ENCODE results near the gene NPC1.

The NPC1 gene

DNA sequence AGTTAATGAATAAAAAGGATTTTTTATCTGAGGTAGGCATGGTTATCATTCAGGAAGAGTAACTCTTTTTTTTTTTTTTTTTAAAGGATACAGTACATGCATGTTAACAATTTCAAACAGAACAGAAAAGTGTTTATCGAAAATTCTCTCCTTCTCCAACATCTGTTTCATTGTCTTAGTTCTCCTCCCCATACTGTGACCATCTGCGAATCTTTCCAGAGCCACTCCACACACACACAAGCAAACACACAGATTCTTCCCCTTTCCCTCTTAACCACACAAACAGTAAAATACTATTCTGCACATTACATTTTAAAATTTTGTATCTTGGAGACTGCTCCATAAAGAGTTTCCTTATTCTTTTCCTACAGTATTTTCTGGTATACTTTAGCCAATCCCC lies 38.0 kb downstream of the NPC1 start:
- no peak for DNase-seq (ENCODE audit: low spot score)

DNA sequence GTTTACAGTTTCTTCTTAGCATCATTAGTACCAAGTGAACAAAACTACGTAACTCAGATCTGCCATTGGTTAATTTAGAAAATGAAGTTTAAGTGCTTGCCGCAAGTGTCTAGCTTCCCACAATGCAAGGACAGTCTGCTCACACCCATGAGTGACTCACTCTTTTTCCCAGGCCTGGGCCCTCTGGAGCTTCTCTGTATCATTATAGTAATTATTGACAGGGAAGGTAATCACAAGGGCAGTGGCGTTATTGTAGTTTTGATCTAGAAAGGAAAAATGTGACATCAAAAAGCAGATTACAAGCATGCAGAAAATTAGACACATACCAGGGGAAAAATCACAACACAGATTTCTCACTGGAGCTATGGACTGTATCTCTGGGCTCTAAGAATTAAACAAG lies 38.5 kb downstream of the NPC1 start:
- no peak for DNase-seq (ENCODE audit: low spot score)

DNA sequence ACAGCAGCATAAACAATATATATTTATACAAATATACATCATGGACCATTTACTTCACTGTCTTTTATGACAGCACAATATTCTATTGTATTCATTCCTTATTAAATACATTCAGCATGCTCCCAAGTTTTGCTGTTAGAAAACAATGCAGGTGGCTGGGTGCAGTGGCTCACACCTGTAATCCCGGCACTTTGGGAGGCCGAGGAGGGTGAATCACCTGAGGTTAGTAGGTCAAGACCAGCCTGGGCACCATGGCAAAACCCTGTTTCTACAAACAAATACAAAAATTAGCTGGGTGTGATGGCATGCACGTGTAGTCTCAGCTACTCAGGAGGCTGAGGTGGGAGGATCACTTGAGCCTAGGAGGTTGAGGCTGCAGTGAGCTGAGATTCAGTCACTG lies 39.0 kb downstream of the NPC1 start:
- DNase-seq (ENCODE audit: low spot score), result no peak

DNA sequence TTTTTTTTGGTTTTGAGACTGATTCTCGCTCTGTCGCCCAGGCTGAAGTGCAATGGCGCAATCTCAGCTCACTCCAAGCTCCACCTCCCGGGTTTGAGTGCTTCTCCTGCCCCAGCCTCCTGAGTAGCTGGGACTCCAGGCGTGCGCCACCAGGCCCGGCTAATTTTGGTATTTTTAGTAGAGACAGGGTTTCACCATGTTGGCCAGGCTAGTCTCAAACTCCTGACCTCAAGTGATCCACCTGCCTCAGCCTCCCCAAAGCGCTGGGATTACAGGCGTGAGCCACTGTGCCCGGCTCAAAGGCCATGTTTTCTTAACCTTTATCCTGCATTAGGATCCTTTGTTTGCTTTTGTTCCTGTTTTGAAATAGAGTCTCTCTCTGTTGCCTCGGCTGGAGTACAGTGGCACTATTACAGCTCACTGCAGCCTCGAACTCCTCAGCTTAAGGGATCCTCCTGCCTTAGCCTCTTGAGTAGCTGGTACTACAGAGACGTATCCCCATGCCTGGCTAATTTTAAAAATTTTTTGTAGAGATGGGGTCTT lies 41.0 kb downstream of the NPC1 start:
- no peak for DNase-seq (ENCODE audit: low spot score)

DNA sequence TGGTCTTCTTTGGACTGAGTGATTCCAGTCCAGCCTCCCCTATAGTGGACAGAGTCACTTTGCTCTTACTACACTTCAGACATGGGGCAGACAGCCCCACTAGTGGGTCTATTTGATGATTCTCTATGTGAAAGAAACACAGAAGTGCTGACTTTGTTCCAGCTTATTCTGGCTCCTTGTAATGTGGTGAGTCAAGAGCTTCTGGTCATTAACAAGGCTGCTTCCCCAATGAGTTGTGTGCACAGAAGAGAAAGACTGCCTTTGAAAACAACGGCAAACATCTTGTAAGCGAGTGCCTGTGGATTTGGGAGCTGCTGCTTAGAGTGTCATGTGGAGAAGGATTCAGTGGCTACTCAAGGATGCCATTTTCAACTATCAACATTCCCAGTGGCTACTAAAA lies 43.8 kb downstream of the NPC1 start:
- no peak for DNase-seq (ENCODE audit: low spot score)

DNA sequence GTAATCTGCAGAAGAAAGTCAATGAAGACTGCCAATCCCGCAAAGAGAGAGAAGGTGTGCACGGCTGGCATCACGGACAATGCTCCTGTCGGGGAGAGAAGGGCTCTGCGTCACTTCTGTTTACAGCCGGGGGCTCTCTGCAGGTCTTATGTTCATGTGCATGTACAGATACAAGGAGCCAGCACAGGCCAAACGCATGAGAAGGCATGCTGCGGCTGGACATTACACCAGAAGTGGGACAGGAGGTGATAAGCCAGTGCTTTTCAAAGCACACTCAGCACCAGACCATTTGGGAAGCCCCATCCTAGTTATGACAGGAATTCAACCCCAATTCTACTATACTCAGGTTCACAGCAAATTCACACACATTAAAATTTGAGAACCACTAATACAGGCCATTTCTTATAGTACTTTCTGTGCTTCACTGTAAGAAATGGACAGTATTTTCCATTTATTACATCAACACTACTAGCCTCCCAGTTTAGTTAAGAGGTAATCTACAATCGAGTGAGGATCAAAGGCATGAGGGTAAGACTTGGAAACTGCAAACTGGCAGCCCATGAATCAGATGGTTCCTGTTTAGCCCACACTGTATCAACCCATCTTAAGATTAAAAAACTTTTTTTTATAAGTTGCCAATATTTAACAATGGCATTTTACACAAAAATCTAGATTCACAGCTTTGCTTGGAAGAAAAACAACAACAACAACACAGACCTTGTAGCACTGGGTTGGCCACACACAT lies 44.8 kb downstream of the NPC1 start:
- DNase-seq (ENCODE audit: low spot score), result no peak

DNA sequence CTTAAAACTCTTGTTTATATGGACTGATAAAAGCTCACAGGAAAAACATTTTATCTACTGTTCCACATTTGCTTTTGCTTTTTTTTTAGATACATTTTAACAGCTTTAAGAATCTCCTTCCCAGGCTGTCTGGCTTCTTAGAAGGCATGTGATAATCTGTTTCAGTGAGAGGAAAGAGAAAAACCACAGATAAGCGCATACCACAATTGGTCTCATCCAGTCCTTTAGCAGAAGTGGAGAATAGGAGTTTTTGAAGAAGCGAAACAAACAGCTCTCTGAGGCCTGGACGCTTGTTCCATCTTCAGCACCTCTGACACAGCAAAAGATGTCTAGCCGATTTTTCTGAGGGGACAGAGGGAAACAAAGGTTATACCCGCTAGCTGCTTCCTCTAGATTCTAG lies 45.4 kb downstream of the NPC1 start:
- DNase-seq (ENCODE audit: low spot score), result no peak

DNA sequence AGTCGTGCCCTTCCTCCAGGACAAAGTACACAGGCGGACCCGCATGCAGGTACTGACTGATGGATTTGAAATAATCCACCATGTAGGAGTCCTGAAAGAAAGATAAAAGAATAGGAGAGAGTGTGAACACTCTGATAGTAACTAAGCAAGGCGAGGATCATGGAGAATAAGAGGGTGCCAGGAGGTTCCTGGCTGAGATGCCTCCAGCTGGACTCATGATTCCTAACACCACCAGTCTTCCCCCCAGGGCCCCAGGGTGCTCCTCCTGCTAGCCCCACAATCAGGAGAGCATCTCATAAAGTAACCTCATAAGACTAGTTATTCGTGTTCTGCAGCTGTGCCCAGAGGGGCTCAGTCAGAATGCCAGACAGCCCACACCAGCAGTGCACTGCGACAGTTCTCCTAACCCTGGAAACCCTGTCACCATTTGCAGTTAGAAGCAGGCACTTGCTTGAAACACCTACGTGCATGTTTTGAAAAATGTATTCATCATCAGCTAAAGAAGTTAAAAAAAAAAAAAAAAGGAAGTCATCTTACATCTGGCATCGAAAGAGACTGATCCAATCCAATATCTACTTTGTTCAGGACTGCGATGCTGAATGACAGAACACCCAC lies 46.3 kb downstream of the NPC1 start:
- no peak for DNase-seq (ENCODE audit: low spot score)

DNA sequence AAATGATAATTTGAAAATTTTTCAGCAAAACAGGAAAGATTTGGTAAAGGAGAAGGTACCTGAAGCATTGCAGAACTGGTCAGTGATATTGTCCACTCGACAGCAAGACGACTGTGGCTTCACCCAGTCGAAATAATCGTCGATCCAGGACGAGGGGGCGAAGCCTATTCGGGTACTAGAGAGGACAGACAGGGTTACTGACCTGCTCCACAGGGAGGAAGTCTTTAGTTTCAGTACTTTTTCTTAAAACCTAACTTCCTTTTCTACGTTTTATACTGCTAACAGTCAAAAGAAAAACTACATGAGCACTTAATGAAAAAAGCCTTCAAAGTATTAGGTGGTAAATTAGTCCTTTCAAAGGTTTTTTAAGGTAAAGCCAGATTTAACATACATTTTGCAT lies 47.0 kb downstream of the NPC1 start:
- no peak for DNase-seq (ENCODE audit: low spot score)

DNA sequence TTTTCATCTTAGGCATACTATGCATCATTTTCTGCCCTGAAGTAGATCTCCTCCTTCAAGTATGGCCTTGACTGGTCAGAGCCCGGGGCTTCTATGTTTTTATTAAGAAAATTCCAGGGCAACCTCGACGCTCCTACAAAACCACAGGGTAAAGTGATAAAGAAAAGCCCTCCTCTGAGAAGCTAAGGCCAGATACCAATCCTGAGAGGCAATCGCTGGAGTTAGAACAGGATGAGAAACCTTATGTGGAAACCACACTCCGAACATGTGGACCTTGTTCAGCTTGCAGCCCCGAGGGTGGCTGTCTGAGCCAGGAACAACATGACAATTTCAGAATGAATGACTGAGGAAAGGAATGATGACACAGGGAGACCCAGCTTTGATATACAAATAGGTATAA lies 47.4 kb downstream of the NPC1 start:
- no peak for DNase-seq (ENCODE audit: low spot score)

DNA sequence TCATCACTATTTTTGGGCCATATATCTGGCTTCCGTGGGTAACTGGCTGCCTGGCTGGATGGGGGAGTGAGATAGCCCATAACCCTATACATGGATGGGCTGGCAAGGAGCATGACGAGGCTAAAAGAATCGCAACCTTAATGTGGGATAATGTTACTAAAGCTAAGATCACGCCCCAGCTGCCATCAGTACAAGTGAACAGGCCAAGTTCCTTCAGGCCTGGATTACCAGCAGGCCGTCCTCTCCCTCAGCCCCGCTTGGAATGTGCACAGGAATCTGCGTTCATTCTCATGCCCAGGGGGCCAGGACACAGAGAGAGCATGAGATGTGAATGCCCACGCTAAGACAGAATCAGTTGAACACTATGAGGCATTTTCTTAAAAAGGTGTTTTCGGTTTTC lies 48.3 kb downstream of the NPC1 start:
- no peak for DNase-seq (ENCODE audit: low spot score)

DNA sequence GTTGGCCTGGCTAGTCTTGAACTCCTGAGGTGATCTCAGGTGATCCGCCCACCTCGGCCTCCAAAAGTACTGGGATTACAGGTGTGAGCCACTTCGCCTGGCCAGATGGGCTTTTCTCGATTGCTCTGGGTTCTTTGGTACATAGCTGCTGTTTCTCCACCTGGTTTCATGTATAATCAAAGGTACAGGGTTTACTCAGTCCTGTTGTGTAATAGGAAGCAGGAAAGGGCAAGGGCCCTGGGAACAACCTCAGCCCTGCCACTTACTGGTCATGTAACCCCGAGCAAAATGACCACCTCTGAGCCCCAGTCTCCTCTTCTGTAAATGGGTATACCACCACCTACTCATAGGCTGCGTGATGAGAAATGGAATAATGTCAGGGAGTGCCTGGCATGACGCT lies 49.0 kb downstream of the NPC1 start:
- no peak for DNase-seq (ENCODE audit: low spot score)

DNA sequence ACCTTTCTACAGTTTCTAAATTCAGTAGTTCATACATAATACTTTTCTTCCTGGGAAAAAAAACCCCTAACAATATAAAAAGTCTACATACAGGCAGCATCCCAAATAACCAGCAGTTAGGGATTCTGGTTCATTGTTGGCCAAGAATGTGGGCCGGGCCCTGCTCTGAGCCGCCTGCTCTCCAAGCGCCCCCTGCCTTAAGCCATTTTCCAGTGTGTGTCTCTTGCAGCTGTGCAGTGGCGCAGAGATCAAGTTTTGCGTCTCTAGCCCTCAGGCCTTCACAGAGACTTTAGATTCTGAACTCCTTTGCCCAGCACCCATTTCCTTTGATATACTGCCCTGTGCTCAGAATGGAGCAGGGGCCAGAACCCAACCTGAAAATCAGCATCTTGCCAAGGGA lies 50.1 kb downstream of the NPC1 start:
- DNase-seq (ENCODE audit: low spot score), result no peak

DNA sequence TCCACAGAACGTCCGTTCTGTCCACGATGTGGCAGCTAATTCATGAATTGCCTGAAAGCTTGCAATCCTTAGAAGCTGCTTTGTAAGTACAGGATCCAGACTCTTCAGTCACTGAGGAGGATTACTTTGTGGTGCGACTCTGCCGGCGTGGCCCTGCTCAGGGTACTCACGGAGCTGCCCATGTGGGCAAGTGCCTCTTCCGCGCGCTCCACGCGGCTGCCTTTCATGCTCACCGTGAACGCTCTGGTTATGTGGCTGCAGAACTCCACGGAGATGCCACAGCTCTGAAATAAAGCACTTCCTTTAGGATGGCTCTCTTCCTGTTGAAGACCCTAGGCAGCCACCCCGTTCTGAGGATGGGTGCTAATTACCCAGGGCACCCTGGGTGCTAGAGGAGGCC lies 52.0 kb downstream of the NPC1 start:
- DNase-seq (ENCODE audit: low spot score), result no peak

DNA sequence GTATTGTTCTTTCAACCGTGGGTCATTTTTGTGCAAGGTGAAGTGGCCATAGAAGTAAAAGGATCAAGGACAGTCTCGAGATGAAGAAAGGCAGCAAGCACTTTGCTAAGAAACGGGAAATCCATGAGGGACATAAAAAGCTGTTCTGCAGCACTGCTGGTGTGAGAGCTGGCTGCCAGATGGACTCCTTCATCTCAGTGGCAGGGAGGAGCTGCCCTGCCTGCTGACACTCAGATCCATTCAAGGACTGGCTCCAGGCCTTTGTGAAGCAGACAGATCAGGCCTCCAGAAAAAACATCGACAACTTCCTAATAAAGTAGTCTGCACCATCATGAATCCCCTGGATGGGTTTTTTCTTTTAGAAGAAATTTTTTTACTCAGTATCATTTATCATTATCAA lies 53.5 kb downstream of the NPC1 start:
- no peak for DNase-seq (ENCODE audit: low spot score)

DNA sequence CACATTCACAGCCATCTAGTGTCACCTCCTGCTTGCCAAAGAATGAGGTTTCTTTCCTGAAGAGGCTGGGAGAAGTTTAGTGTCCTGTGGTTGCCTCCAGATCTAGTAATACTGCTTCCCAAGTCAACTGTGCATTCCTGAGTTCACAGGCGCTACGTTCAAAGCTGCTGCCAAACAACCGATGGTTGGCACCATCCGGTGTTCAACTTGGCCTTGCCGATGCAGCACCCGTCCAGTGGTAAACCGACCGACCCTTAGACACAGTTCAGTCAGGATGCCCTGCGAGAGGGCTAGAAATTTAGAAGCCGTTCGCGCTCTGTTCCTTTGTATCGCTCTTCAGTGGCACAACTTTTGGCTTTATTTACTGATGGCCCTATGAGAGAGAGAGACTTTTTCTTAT lies 54.4 kb downstream of the NPC1 start:
- no peak for DNase-seq (ENCODE audit: low spot score)

DNA sequence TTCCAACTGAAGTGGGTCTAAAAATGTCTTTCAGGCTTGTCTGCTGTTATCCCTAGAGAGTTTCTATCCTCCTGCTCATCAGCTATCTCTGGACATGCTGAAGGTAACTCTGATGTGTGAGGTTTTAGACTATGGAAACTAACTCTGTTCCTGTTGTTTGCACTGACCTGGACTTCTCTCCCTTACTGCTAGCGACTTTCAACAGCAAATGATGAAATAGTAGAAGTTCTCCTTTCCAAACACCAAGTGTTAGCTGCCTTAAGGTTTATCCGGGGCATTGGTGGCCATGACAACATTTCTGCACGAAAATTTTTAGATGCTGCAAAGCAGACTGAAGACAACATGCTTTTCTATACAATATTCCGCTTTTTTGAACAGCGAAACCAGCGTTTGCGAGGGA lies 56.1 kb downstream of the NPC1 start:
- DNase-seq (ENCODE audit: low spot score), result no peak

DNA sequence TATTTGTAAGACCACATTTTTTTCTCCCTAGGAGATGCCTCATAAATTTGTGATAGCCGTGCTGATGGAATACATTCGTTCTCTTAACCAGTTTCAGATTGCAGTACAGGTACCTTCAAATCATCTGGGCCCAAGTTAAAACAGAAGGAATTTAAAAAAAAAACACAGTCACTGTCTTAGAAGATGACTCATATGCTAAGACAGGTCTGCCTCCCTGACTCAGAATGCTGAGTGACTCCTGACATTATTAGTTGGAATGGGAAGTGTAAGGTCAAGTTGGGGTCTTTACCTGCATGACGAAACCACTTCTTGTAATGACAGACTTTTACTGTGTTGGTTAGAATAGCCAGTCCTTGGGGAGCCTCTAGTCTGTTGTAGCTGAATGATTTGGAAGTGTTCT lies 56.7 kb downstream of the NPC1 start:
- no peak for DNase-seq (ENCODE audit: low spot score)

DNA sequence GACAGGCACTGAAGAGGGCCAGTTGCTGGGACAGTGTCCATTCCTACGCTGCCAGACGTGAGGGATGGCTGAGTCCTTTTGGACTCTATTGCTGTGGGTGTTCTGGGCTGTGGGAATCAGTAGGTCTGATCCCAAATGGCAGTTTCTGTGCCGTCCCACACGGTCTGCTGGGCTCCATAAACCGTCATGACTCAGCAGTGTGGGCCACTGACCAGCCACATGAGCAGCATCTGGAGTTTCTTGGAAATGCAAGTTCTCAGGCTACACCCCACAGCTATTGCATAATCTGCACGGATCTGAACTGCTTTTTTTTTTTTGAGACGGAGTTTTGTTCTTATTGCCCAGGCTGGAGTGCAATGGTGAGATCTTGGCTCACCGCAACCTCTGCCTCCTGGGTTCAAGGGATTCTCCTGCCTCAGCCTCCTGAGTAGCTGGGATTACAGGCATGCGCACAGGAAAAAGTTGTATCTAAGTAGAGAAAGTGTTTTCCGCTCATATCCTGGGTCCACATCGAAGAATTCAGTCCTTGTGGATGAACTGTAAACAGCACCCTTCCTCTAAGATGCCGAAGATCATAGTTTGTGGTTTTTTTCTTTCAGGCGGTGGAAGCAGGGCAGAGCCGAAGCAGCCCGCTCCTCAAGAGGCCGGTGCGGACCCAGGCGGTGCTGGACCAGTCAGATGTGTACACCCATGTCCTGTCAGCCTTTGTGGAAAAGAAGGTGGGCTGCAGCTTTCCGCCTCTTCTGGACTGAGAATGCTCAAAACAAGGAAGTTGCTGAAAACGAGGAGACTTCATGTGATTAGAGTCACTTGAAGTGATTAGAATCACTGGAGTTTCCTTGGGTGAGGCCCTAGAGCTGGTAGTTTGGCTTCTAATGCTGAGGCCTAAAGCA lies 57.5 kb downstream of the NPC1 start:
- DNase-seq (ENCODE audit: low spot score), result no peak

DNA sequence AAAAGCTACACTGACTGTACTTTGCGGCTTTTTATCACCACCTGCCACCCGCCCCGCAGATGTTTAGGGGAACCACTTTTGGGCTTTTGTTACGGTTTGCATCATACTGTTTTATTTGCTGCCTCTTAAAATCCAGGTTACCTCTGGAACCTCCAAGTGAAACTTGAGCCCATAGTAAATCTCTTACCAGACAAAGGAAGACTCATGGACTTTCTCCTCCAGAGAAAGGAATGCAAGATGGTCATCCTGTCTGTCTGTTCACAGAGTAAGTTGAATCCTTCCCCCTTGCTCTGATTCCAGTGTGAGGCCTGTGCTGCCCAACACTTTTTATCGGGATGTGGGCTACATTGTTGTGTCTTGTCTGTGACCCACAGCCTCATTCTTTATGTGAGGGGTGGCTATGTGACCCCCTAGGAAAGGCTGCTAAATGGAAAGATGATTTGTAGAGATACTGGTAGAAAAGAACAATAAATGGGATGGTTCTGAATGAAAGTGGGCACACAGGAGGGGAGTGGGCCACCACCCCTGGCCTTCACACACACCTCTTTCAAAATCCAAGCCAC lies 59.7 kb downstream of the NPC1 start:
- DNase-seq (ENCODE audit: low spot score), result no peak

DNA sequence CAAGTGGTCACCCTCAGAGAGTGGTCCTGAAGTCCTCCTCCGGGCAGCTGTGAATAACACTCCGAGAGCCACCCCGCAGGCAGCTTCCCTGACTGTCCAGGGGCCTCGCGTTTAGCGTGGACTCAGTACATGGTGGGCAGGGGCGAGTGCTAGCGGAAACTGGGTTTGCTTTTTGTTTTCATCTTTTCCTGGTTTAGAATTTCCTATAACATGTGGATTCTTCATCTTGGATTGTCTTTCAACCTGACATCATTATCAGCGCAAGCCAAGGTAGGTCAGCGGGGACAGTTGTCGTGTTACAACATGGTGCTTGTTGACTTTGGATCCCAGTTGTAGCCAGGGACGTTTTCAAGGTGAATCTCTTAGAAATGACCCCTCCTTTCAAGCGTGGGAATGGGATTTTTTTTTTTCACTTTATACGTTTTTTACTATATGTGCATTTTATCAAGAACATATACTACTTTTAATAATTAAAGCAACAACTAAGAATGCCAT lies 62.0 kb downstream of the NPC1 start:
- DNase-seq (ENCODE audit: low spot score), result no peak
